Testis (tissue), 2 donors: ENCODE data around the gene RAP1GAP2.

Experiments
- POLR2A ChIP-seq: fragments of 450-650 bp; IDR thresholded peaks from one replicate; pipeline ENCODE4 v1.6.1; 2017; ENCODE audit warnings: antibody characterized with exemption, mild to moderate bottlenecking, moderate library complexity
- TF ChIP-seq, protein P1 (sequence below), 3 experiments: fragments of 450-650 bp in 2 of 3; fragments of 200-600 bp in 1 of 3; sonication (generic) in 1 of 3; IDR thresholded peaks; one replicate each; pipeline ENCODE4 v1.5.1; 2016 to 2019; ENCODE audit warnings: antibody characterized with exemption in 3 of 3, mild to moderate bottlenecking in 2 of 3, moderate library complexity in 1 of 3

DNA sequence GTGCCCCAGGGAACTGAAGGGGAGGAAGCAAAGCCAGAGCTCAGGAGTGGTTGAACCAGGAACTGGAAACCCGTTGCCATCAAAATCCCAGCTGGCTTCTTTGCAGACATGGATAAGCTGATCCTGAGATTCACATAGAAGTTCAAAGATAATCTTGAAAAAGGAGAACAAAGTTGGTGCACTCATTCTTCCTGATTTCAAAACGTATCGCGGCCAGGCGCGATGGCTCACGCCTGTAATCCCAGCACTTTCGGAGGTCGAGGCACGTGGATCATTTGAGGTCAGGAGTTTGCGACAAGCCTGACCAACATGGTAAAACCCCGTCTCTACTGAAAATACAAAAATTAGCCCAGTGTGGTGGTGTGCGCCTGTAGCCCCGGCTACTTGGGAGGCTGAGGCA is 7.1 kb downstream of the RAP1GAP2 start:
- TF ChIP-seq, protein P1, sequence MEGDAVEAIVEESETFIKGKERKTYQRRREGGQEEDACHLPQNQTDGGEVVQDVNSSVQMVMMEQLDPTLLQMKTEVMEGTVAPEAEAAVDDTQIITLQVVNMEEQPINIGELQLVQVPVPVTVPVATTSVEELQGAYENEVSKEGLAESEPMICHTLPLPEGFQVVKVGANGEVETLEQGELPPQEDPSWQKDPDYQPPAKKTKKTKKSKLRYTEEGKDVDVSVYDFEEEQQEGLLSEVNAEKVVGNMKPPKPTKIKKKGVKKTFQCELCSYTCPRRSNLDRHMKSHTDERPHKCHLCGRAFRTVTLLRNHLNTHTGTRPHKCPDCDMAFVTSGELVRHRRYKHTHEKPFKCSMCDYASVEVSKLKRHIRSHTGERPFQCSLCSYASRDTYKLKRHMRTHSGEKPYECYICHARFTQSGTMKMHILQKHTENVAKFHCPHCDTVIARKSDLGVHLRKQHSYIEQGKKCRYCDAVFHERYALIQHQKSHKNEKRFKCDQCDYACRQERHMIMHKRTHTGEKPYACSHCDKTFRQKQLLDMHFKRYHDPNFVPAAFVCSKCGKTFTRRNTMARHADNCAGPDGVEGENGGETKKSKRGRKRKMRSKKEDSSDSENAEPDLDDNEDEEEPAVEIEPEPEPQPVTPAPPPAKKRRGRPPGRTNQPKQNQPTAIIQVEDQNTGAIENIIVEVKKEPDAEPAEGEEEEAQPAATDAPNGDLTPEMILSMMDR (IDR thresholded peaks at IDR 0.05) = no peak
- TF ChIP-seq POLR2A = no peak
